Trophoblast cell (in vitro differentiated cells and primary cell): Measurements from ENCODE around the gene RHEB.

Experiments
- DNase-seq, 2 donors: peaks; one replicate each; pipeline ENCODE4 v3.0.0-alpha.2; 2016
- H2AFZ ChIP-seq: 2 replicates; pipeline ENCODE4 v1.6.1; 2013; ENCODE audit warnings: low read length, moderate library complexity, mild to moderate bottlenecking; ENCODE audit not compliant: insufficient read depth, poor library complexity
- H2AK5ac ChIP-seq: 2 replicates; pipeline ENCODE4 v1.6.1; 2013; ENCODE audit warnings: mild to moderate bottlenecking, low read length
- H2BK120ac ChIP-seq: 2 replicates; pipeline ENCODE4 v1.6.1; 2013; ENCODE audit warnings: low read length, mild to moderate bottlenecking, moderate library complexity; ENCODE audit not compliant: insufficient read depth, poor library complexity
- H2BK12ac ChIP-seq: 2 replicates; pipeline ENCODE4 v1.6.1; 2013; ENCODE audit warnings: mild to moderate bottlenecking, low read length, moderate library complexity
- H2BK5ac ChIP-seq: 2 replicates; pipeline ENCODE4 v1.6.1; 2013; ENCODE audit warnings: low read length, low read depth, moderate library complexity, mild to moderate bottlenecking; ENCODE audit not compliant: poor library complexity
- H3K14ac ChIP-seq: 2 replicates; pipeline ENCODE4 v1.6.1; 2013; ENCODE audit warnings: mild to moderate bottlenecking, low read length
- H3K18ac ChIP-seq: 2 replicates; pipeline ENCODE4 v1.6.1; 2013; ENCODE audit warnings: mild to moderate bottlenecking, low read length
- H3K23ac ChIP-seq: 2 replicates; pipeline ENCODE4 v1.6.1; 2013; ENCODE audit warnings: low read length
- H3K27ac ChIP-seq: 2 replicates; pipeline ENCODE4 v1.5.1; 2013; ENCODE audit warnings: low read depth, mild to moderate bottlenecking, inconsistent platforms, low read length, moderate library complexity
- H3K27me3 ChIP-seq: 2 replicates; pipeline ENCODE4 v1.6.1; 2013; ENCODE audit warnings: inconsistent platforms, mild to moderate bottlenecking, low read length, moderate library complexity; ENCODE audit not compliant: insufficient read depth
- H3K36me3 ChIP-seq, 2 experiments: 1 replicate in 1 of 2; 2 replicates in 1 of 2; pipeline ENCODE4 v1.6.1; 2013; ENCODE audit warnings: low read length in 2 of 2, mild to moderate bottlenecking in 2 of 2, moderate library complexity in 1 of 2; ENCODE audit not compliant: insufficient read depth in 2 of 2, control insufficient read depth in 1 of 2
- H3K4ac ChIP-seq: 2 replicates; pipeline ENCODE4 v1.6.1; 2013; ENCODE audit warnings: low read depth, mild to moderate bottlenecking, low read length, moderate library complexity
- H3K4me1 ChIP-seq, 2 experiments: 1 replicate in 1 of 2; 2 replicates in 1 of 2; pipeline ENCODE4 v1.6.1; 2013; ENCODE audit warnings: low read length in 2 of 2, mild to moderate bottlenecking in 2 of 2, moderate library complexity in 1 of 2; ENCODE audit not compliant: insufficient read depth in 2 of 2, control insufficient read depth in 1 of 2
- H3K4me2 ChIP-seq: 2 replicates; pipeline ENCODE4 v1.6.1; 2013; ENCODE audit warnings: inconsistent platforms, mild to moderate bottlenecking, low read length, moderate library complexity
- H3K4me3 ChIP-seq: 2 replicates; pipeline ENCODE4 v1.5.1; 2013; ENCODE audit warnings: mild to moderate bottlenecking, low read depth, low read length, inconsistent platforms
- H3K79me1 ChIP-seq: one replicate; pipeline ENCODE4 v1.6.1; 2013; ENCODE audit warnings: low read length
- H3K79me2 ChIP-seq: 2 replicates; pipeline ENCODE4 v1.6.1; 2013; ENCODE audit warnings: low read length, mild to moderate bottlenecking; ENCODE audit not compliant: control insufficient read depth, insufficient read depth, poor library complexity
- H3K9ac ChIP-seq: 2 replicates; pipeline ENCODE4 v1.6.1; 2013; ENCODE audit warnings: mild to moderate bottlenecking, low read length
- H3K9me3 ChIP-seq: 2 replicates; pipeline ENCODE4 v1.6.1; 2013; ENCODE audit warnings: low read depth, mild to moderate bottlenecking, control low read depth, inconsistent platforms, low read length; ENCODE audit not compliant: insufficient read depth
- H4K12ac ChIP-seq: 2 replicates; pipeline ENCODE4 v1.6.1; 2013; ENCODE audit warnings: low read depth, mild to moderate bottlenecking, low read length, moderate library complexity
- H4K8ac ChIP-seq: 2 replicates; pipeline ENCODE4 v1.6.1; 2013; ENCODE audit warnings: low read depth, mild to moderate bottlenecking, low read length, moderate library complexity
- H4K91ac ChIP-seq: one replicate; pipeline ENCODE4 v1.6.1; 2013; ENCODE audit warnings: low read depth, mild to moderate bottlenecking, low read length, moderate library complexity
- WGBS: extraction: QIAGEN DNeasy Blood & Tissue Kit; methylation state at CpG from one replicate; pipeline ENCODE4 v1.1.7; 2013; ENCODE audit warnings: missing lambda C conversion rate; ENCODE audit not compliant: insufficient read length, insufficient coverage; ENCODE audit errors: extremely low coverage; 5-methylcytosine and 5-hydroxymethylcytosine counted together

The RHEB gene

GRCh38 chr7:151442776-151443496, 76.8 kb downstream of the RHEB start:
- H3K4ac ChIP-seq: no peak overlapping the region
- no peak for DNase-seq
- no peak overlapping the region for H3K4me3 ChIP-seq
- H2BK5ac ChIP-seq: no peak overlapping the region
- H3K36me3 ChIP-seq: no peaks in the 10 kb centered on the region
- H3K4me2 ChIP-seq: no peak overlapping the region
- H4K12ac ChIP-seq: no peak overlapping the region
- H3K18ac ChIP-seq: no peak overlapping the region
- H3K27ac ChIP-seq: no peak overlapping the region
- H3K23ac ChIP-seq: no peak overlapping the region
- H3K79me1 ChIP-seq: peaks cover 3% of the 10 kb centered on the region
- H2AK5ac ChIP-seq: no peak overlapping the region
- peaks cover 3% of the 10 kb centered on the region for H3K9me3 ChIP-seq
- no peaks in the 10 kb centered on the region for H3K79me2 ChIP-seq
- H3K27me3 ChIP-seq: no peaks in the 10 kb centered on the region
- H3K9ac ChIP-seq: no peak overlapping the region
- H4K8ac ChIP-seq: no peak overlapping the region
- H2BK120ac ChIP-seq: no peak overlapping the region
- H3K4me1 ChIP-seq: peaks cover 15 to 16% of the 10 kb centered on the region in 2 experiments
- H2AFZ ChIP-seq: no peak overlapping the region
- WGBS: no CpG with 5 or more reads among the region's 10 CpGs
- no peak overlapping the region for H4K91ac ChIP-seq
- H3K14ac ChIP-seq: no peak overlapping the region
- no peak overlapping the region for H2BK12ac ChIP-seq

GRCh38 chr7:151440799-151441445, 78.8 kb downstream of the RHEB start:
- Histone ChIP-seq H2AFZ (no peak overlapping the region), H3K9me3 (peaks cover 3% of the 10 kb centered on the region), H2BK120ac (peak overlapping the region; percentile 9), H2AK5ac (no peak overlapping the region), H2BK5ac (no peak overlapping the region), H3K9ac (no peak overlapping the region), H3K18ac (no peak overlapping the region), H3K14ac (peak overlapping the region; percentile 40), H3K4me3 (no peak overlapping the region), H3K27ac (no peak overlapping the region), H3K4ac (no peak overlapping the region), H3K4me2 (no peak overlapping the region), H3K23ac (no peak overlapping the region), H4K8ac (no peak overlapping the region), H3K27me3 (no peaks in the 10 kb centered on the region), H3K79me1 (peaks cover 12% of the 10 kb centered on the region), H4K12ac (no peak overlapping the region), H4K91ac (peak overlapping the region; percentile 69), H3K36me3 (no peaks in the 10 kb centered on the region), H3K4me1 (peaks cover 26 to 31% of the 10 kb centered on the region in 2 experiments), H3K79me2 (no peaks in the 10 kb centered on the region), H2BK12ac (peak overlapping the region; percentile 30)
- no CpG with 5 or more reads among the region's 10 CpGs for WGBS
- no peak for DNase-seq

- Histone ChIP-seq H3K23ac (no peak within 1 kb of the TSS), H4K12ac (no peak within 1 kb of the TSS), H2AFZ (no peak within 1 kb of the TSS), H2AK5ac (peak within 1 kb of the TSS; percentile 20), H3K27ac (no peak within 1 kb of the TSS), H3K4ac (no peak within 1 kb of the TSS), H2BK12ac (peak within 1 kb of the TSS; percentile 30), H2BK5ac (no peak within 1 kb of the TSS), H4K91ac (peak within 1 kb of the TSS; percentile 69), H3K9ac (no peak within 1 kb of the TSS), H3K36me3 (no peaks in the 10 kb centered on the region), H3K4me1 (peaks cover 28 to 33% of the 10 kb centered on the region in 2 experiments), H3K79me1 (peaks cover 14% of the 10 kb centered on the region), H4K8ac (peak within 1 kb of the TSS; percentile 51), H3K9me3 (peaks cover 3% of the 10 kb centered on the region), H3K18ac (peak within 1 kb of the TSS; percentile 22), H2BK120ac (peak within 1 kb of the TSS; percentile 15), H3K27me3 (no peaks in the 10 kb centered on the region), H3K79me2 (no peaks in the 10 kb centered on the region), H3K4me2 (peak within 1 kb of the TSS; percentile 63), H3K14ac (peak within 1 kb of the TSS; percentile 40), H3K4me3 (peak within 1 kb of the TSS; percentile 10)
- no peak for DNase-seq
- no CpG with 5 or more reads among the region's 51 CpGs for WGBS
Observed at GRCh38 chr7:151439855-151440798, 79.6 kb downstream of the RHEB start, which contains the start of gene CRYGN. TSS of gene CRYGN (minus strand) at chr7:151440141. CDS start at chr7:151439917, 224 bp downstream.

DNA sequence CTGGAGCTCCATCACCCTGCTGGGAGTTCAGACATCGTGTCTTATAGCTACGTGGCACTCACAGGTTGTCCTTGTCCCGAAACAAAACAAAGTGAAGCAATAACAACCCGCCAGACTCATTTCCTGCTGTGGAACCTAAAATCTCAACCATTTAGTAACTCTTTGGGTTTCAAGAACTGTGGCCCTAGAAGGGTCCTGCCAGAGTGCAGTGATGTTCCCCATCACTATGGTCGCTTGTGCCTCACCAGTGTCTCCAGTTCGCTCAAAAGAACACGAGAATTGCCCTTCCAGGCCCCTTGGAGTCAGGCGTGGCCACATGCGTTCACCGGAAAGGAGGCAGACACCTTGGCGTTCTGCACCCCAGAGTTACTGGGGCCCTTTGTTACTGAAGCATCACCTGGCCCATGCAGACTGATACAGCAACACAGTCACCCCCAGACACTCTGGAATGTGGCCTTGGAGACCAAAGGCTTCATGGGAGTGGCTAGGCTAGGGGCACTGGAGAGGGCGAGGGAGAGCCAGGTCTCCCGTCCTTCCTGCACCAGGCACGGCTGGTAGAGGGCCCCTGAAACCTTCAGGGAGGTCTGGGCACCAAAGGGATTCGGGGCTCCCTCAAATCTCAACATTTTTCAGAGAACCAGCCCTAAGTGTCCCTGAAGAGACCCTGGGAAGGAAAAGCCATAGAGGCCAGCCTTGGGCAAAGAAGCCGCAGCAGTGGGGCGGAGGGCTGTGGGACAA, 80.7 kb downstream of the RHEB start:
- Histone ChIP-seq H3K4me2 (no peak overlapping the region), H4K91ac (peak overlapping the region; percentile 58), H3K9ac (no peak overlapping the region), H4K12ac (no peak overlapping the region), H4K8ac (no peak overlapping the region), H3K4me1 (peaks cover 28 to 33% of the 10 kb centered on the region in 2 experiments), H3K79me2 (no peaks in the 10 kb centered on the region), H3K36me3 (no peaks in the 10 kb centered on the region), H2AFZ (no peak overlapping the region), H3K27ac (no peak overlapping the region), H3K23ac (no peak overlapping the region), H3K79me1 (peaks cover 14% of the 10 kb centered on the region), H3K27me3 (no peaks in the 10 kb centered on the region), H3K4me3 (no peak overlapping the region), H3K18ac (peak overlapping the region; percentile 22), H2BK12ac (peak overlapping the region; percentile 28), H3K4ac (no peak overlapping the region), H2AK5ac (peak overlapping the region; percentile 20), H3K14ac (no peak overlapping the region), H2BK5ac (no peak overlapping the region), H3K9me3 (peaks cover 3% of the 10 kb centered on the region), H2BK120ac (peak overlapping the region; percentile 15)
- no peak for DNase-seq
- no CpG with 5 or more reads among the region's 17 CpGs for WGBS
